ENCODE results near the gene MAPKBP1. TPM values are rescaled to one million over a fixed set of nuclear protein-coding genes. Genes with fewer than 3 reads are reported as not detected.

Gene MAPKBP1
- total and polyA plus RNA-seq, 8 donors = 8.8 to 41.5 (median 16.8) TPM

DNA sequence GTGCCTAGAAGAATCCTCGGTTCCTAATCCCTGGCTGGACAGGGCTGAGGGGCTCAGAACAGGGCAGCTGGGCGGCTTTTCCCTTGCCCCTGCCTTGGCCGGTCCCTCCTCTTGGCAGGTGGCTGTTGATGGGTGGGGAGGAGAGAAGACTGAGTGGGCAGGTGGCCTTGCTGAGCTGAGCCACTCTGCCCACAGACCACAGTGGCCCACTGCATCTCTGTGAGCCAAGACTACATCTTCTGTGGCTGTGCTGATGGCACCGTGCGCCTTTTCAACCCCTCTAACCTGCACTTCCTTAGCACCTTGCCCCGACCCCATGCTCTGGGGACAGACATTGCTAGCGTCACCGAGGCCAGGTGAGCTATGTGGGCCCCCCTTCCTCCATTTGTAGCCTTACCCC is 39.1 kb downstream of the MAPKBP1 start:
- DNase-seq = no peak
- no peaks in the 10 kb centered on the region for H3K27me3 ChIP-seq
- H3K4me1 ChIP-seq = peaks cover 0 to 13% (median 4%) of the 10 kb centered on the region in 4 donors
- no peak overlapping the region for H3K4me3 ChIP-seq
- TF ChIP-seq EP300 (IDR thresholded peaks at IDR 0.05) (no peak), POLR2AphosphoS5 (IDR thresholded peaks at IDR 0.05) (no peak), POLR2A (IDR thresholded peaks at IDR 0.05) (no peak)
- TF ChIP-seq, protein P1, sequence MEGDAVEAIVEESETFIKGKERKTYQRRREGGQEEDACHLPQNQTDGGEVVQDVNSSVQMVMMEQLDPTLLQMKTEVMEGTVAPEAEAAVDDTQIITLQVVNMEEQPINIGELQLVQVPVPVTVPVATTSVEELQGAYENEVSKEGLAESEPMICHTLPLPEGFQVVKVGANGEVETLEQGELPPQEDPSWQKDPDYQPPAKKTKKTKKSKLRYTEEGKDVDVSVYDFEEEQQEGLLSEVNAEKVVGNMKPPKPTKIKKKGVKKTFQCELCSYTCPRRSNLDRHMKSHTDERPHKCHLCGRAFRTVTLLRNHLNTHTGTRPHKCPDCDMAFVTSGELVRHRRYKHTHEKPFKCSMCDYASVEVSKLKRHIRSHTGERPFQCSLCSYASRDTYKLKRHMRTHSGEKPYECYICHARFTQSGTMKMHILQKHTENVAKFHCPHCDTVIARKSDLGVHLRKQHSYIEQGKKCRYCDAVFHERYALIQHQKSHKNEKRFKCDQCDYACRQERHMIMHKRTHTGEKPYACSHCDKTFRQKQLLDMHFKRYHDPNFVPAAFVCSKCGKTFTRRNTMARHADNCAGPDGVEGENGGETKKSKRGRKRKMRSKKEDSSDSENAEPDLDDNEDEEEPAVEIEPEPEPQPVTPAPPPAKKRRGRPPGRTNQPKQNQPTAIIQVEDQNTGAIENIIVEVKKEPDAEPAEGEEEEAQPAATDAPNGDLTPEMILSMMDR (IDR thresholded peaks at IDR 0.05) = no peak
- peaks cover 49 to 74% (median 68%) of the 10 kb centered on the region in 4 donors for H3K36me3 ChIP-seq
- WGBS, 5 donors = 86 to 98% (median 94%) methylated on average over 8 of the region's 8 CpGs
- intact Hi-C loops (cut with DNase I; ENCODE audit: low total_unique reads) = loop anchor here (5.0 kb wide), 1 partner anchor 41 kb away; the partner anchor contains the start of gene MAPKBP1
- H3K27ac ChIP-seq = no peak overlapping the region
- H3K9me3 ChIP-seq = no peaks in the 10 kb centered on the region

DNA sequence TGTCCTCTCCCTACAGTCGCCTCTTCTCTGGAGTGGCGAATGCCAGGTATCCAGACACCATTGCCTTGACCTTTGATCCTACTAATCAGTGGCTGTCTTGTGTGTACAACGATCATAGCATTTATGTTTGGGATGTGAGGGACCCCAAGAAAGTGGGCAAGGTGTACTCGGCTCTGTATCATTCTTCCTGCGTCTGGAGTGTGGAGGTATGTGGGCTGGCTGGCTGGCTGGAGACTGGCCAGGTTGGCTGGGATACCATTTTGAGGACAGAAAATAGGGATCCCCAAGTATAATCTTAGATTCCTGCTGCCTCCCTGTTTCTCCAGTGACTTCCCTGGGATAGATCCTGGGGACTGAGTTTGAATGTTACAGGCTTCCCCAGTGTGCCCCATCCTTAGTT is 40.2 kb downstream of the MAPKBP1 start:
- WGBS, 5 donors = 79 to 88% (median 83%) methylated on average over 5 of the region's 5 CpGs
- intact Hi-C loops (cut with DNase I; ENCODE audit: low total_unique reads) = loop anchor here (5.0 kb wide), 1 partner anchor 42 kb away; the partner anchor contains the start of gene MAPKBP1
- peaks cover 60 to 78% (median 77%) of the 10 kb centered on the region in 4 donors for H3K36me3 ChIP-seq
- no peak for DNase-seq
- no peak overlapping the region for H3K4me3 ChIP-seq
- no peak overlapping the region for H3K27ac ChIP-seq
- no peaks in the 10 kb centered on the region for H3K27me3 ChIP-seq
- no peak for TF ChIP-seq POLR2AphosphoS5 (IDR thresholded peaks at IDR 0.05)
- TF ChIP-seq EP300 (IDR thresholded peaks at IDR 0.05) = no peak
- TF ChIP-seq, protein P1 (IDR thresholded peaks at IDR 0.05) = no peak
- TF ChIP-seq POLR2A (IDR thresholded peaks at IDR 0.05) = no peak
- H3K9me3 ChIP-seq = no peaks in the 10 kb centered on the region
- peaks cover 0 to 13% (median 4%) of the 10 kb centered on the region in 4 donors for H3K4me1 ChIP-seq

DNA sequence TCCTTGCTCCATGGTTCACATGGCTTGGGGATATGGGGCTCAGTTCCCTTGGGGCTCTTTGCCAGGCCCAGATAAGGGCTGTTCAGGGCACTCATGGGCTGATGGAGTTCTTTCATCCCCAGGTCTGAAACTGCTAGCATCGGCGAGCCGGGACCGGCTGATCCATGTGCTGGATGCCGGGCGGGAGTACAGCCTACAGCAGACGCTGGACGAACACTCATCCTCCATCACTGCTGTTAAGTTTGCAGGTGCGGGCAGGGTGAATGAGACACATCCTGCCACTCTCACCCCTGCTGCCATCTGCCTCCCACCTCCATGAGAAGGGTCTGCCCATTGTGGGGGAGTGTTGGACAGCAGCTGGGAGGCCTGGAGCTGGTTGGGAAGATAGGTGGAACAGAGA is 42.5 kb downstream of the MAPKBP1 start:
- no peak for DNase-seq
- WGBS, 5 donors = 93 to 98% (median 97%) methylated on average over 5 to 9 of the region's 9 CpGs
- H3K36me3 ChIP-seq = peaks cover 75 to 100% (median 98%) of the 10 kb centered on the region in 4 donors
- H3K9me3 ChIP-seq = no peaks in the 10 kb centered on the region
- no peak overlapping the region for H3K27ac ChIP-seq
- TF ChIP-seq POLR2AphosphoS5 (IDR thresholded peaks at IDR 0.05) (no peak), POLR2A (IDR thresholded peaks at IDR 0.05) (no peak), EP300 (IDR thresholded peaks at IDR 0.05) (no peak)
- TF ChIP-seq, protein P1 (IDR thresholded peaks at IDR 0.05) = no peak
- H3K27me3 ChIP-seq = no peaks in the 10 kb centered on the region
- peaks cover 0 to 14% (median 5%) of the 10 kb centered on the region in 4 donors for H3K4me1 ChIP-seq
- no peak overlapping the region for H3K4me3 ChIP-seq
- intact Hi-C loops (cut with DNase I; ENCODE audit: low total_unique reads) = no loop called here

DNA sequence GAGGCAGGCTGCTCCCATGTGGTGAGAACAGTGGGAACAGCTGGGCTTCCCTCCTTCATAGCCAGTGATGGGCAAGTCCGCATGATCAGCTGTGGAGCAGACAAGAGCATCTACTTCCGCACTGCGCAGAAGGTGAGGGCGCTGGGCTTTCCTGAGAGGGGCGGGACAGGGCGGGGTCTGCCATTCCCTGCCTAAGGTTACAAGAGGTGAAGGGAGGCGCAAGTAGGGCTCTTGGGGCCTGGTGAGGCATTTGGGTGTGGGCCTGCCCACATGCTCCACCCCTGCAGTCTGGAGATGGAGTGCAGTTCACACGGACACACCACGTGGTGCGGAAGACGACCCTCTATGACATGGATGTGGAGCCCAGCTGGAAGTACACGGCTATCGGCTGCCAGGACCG is 43.0 kb downstream of the MAPKBP1 start:
- intact Hi-C loops (cut with DNase I; ENCODE audit: low total_unique reads) = no loop called here
- peaks cover 0 to 14% (median 5%) of the 10 kb centered on the region in 4 donors for H3K4me1 ChIP-seq
- H3K36me3 ChIP-seq = peaks cover 79 to 100% (median 99%) of the 10 kb centered on the region in 4 donors
- H3K27me3 ChIP-seq = no peaks in the 10 kb centered on the region
- no peak overlapping the region for H3K27ac ChIP-seq
- WGBS, 5 donors = 89 to 92% (median 91%) methylated on average over 14 of the region's 14 CpGs
- TF ChIP-seq POLR2AphosphoS5 (IDR thresholded peaks at IDR 0.05) (no peak), EP300 (IDR thresholded peaks at IDR 0.05) (no peak), POLR2A (IDR thresholded peaks at IDR 0.05) (no peak)
- TF ChIP-seq, protein P1 (IDR thresholded peaks at IDR 0.05) = no peak
- no peak overlapping the region for H3K4me3 ChIP-seq
- DNase-seq = no peak
- no peaks in the 10 kb centered on the region for H3K9me3 ChIP-seq
